WI38 (cell line): Measurements from ENCODE around the gene NR2F1.

Experiments
- H3K4me3 ChIP-seq: 2 replicates; pipeline ENCODE4 v1.5.1; 2011; ENCODE audit warnings: low read depth, mild to moderate bottlenecking, control low read depth, low read length
- CTCF ChIP-seq: IDR thresholded peaks from 2 replicates; pipeline ENCODE4 v1.5.1; 2012; ENCODE audit warnings: low read depth, mild to moderate bottlenecking, control low read depth, low read length

The NR2F1 gene

GRCh38 chr5:93580063-93580926 is 2.7 kb upstream of the NR2F1 start:
- H3K4me3 ChIP-seq: peak overlapping the region; percentile 92
- TF ChIP-seq CTCF: no peak

- peak within 1 kb of the TSS; percentile 92 for H3K4me3 ChIP-seq
- no peak for TF ChIP-seq CTCF
These were observed 2.0 kb upstream of the NR2F1 start, which contains the start of gene NR2F1-AS1 for GRCh38 chr5:93580927-93581445. TSS of gene NR2F1-AS1 (minus strand) at chr5:93581219.

GRCh38 chr5:93582167-93582462 is 907 bp upstream of the NR2F1 start:
- no peak for TF ChIP-seq CTCF
- peak overlapping the region; percentile 92 for H3K4me3 ChIP-seq

GRCh38 chr5:93583439-93583767 is 381 bp downstream of the NR2F1 start:
- peak overlapping the region; percentile 92 for H3K4me3 ChIP-seq
- TF ChIP-seq CTCF: no peak

GRCh38 chr5:93583768-93584595 is 960 bp downstream of the NR2F1 start:
- peak overlapping the region; percentile 92 for H3K4me3 ChIP-seq
- TF ChIP-seq CTCF: no peak

- no peak for TF ChIP-seq CTCF
- H3K4me3 ChIP-seq: peak overlapping the region; percentile 92
These were observed 1.6 kb downstream of the NR2F1 start for GRCh38 chr5:93584596-93585040.
